Stimulated activated CD4-positive, alpha-beta T cell treated with anti-CD3 and anti-CD28 coated beads, Interleukin-2, amount 100 ng/mL, for 24 hours (primary cell): ENCODE results near the gene GSTO2.

ENCODE experiments used
- DNase-seq, 2 donors: peaks; one replicate each; pipeline ENCODE4 v3.0.0-alpha.2; 2020

The GSTO2 gene

DNA sequence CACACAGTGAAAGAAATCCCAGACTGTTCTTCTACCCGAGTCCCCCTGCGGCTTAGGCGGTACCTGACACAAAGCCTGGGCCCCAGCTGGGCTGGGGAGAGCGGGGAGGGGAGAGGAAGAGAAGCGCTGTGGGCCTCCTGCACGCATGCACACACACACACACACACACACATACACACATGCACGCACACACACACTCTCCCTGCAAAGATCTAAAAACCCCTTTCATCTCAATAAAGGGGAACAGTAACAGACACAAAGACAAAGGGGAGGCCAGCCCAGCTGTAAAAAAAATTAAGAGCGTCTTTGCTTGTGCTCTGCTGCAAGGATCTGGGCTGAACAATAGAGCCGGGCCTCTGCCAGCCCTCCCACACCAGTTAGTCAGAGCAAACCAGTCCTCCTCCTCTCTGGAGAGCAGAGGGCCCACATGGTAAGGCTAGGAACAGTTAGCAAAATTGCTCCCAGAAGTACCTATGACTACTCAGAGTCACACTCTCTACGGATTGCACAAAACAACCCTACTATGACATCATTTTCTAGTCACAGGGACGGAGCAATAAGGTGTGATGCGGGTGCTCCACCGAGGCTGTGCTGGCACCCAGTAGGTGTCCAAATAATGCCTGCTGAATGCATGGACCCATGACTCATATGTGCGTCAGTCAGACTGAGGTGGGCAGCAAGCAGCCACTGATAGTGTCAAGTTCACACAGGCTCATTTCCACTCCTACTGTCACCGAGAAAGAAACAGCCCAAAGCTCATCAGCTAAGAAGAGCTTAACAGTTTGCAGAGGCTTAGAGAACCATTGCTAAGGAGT lies 60.1 kb downstream of the GSTO2 start:
- DNase-seq = peak; percentile 73 to 83

DNA sequence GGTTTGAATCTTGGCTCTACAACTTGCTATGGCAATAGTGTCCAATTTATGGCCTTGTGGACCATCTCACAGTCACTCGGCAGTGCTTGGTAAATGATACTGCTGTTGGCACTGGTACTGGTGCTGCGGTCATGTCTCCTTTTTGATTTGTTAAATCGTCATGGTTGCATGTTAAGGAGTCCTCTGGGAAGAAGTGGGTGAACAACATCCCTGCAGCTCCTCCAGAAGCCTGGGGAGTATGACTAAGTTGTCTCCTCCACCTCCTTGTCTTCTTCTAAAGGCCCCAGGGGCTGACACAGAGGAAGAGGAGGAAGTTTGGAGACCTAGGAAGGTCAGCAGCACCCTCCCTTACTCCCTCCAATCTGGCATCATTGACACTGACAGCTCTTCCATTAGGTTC lies 60.8 kb downstream of the GSTO2 start:
- DNase-seq = no peak

DNA sequence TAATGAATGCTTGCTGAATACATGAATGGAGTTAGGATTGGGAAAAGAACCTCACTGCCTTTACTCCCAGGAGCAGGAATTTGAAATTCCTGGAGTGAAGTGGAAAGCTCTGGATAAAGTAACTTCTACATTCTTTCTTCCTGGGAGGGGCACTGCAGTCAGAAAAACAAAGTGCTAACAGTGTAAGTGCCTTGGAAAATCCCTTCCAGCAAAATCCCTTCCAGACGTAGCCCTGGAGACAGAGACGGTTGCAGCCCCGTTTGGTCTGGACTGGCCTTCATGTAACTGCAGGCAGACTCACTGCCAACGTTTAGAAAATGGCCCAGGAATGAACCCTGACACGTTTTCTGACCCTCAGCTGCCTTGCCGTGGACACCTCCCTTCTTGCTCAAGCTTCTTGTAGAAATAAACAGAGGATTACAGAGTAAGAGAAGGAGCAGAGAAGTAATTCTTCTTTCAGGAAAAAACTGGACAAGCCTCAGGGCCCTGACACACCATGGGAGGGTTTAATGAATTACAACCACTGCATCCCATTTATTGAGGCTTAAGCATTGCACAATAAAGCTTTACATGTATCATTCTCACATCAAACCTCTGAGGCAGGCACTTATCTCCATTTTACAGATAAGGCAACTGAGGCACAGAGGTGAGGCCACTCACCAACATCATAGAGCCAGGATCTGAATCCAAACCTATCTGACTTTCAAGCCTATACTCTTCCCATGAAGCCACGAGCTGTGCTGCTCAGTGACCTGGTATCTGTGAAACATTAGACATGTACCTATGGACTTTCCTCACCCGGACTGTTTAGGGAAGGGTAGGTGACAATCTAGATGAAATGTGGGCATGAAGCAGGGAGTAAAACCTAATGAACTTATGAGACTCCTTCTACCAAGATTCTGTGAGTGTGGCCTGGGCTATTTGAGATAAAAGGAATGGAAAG lies 61.5 kb downstream of the GSTO2 start:
- DNase-seq = no peak

DNA sequence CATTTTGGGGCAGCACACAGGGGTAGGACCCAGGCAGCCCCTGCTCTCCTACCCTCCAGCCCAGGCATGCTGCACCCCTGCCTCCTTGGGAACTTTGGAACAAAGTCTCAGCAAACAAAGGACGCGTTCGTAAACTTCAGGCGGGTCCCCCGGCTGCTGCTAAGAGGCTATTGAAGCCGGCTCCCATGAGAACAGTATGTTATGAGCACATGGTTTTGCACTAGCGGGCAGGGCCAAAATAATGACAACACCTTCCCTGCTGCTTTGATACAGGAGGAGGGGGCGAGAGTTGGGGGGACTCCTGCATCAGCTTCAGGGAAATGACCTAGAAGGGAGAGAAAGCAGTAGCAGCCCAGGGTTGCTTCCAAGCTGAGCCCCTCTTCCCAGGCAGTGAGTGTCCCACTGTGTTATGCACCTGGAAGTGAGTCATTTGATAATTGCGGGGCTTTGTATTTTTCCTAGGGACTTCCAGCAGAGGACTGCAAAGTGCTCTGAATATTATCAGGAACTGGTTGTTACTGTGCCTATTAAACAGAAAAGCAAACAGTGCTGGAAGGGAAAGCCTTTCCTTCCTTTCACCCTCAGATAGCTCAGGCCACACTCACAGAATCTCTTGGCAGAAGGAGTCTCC lies 62.3 kb downstream of the GSTO2 start:
- DNase-seq = no peak

DNA sequence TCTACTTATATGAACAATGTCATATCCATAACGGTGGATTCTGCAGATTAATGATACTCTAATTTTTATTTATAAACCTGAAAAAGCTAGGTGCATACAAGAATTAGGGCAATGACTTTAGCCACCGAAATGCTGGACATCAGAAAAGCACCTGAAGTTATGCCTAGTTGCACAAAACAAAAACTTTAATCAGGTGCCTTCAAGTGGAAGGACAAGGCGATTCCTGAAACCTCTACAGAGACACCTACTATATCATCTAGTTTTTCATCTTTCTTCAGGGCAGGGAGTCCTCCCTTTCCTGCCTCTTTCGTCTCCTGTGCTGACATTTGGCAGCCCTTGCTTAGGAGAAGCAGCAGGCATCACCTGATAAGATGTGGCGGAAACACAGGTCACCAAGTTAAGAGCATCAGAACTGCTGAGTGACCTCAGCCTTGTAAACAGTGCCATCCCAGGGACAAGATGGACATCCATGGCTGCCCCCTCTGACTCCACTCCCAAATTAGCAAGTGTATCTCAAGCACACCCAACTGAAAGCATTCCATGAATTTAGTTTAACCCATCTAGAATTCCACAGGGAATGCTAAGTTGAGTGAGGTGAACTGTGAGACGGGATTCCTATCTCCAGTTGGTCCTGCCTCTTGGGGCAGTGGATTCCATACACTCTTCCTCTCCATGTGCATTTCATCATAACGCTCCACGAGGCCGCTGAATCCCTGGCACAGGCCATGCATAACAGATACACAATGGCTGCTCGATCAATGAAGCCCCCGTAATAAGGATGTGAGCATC lies 63.5 kb downstream of the GSTO2 start:
- no peak for DNase-seq

DNA sequence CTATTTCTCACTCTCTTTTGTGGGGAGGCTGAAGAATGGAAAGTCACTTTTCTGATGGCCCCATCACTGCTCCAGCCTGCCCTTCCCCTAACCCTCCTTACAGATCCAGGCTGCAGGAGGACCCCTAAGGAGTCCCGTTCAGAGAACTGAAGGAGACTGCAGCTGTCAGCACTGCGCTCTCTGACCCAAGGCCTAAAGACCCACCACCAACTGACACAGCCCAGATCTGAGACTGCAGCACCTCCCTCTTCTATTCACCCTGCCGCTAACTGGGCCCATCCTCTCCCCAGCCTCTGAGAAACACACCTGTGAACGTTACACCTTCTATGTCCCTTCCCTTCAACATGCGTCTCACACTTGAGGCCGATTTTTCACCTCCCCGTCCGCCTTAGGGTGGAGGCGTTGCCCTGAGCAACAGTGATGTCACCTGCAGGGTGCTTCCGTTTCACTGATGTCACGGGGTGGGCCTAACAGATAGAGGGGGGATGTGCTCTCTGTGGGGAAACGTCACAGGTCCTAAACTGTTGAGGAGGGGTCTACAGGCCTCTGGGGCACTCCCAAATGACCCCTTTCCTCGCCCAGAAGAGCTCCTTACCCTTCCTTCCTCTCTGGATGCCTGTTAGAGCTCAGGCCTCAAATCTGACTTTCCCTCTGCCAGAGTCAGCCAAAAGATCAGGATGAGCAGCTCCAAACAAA lies 64.2 kb downstream of the GSTO2 start:
- peak; percentile 45 to 52 for DNase-seq

DNA sequence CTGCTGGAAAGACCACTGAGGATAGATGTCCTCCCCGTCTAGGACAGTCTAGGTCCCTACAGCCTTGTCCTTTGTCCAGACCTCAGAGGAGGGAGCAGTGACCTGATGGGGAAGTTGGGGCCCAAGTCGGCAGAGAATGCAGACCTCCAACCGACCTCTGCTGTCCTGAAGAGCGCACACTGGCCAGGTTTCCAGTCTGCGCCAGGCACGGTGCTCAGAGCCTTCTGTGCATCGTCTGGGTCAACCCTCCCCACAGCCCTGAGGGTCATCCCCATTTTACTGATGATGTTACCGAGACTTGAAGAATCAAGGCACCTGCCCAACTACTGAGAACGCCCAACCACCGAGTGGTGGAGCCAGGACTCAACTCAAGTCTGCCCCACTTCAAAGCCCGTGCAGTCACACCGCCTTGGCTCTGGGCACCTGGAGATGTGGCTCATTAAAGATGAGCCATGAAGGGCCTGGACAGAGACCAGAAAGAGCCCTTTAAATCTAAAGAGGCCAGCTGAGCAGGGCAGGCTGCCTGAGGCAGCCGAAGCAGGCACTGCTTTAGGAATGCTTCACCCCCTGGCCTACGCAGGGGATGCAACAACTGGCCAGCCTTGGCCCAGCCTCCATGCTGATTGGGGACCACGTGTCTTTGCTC lies 64.9 kb downstream of the GSTO2 start:
- peak in 1 of 2 donors; percentile 14 for DNase-seq

DNA sequence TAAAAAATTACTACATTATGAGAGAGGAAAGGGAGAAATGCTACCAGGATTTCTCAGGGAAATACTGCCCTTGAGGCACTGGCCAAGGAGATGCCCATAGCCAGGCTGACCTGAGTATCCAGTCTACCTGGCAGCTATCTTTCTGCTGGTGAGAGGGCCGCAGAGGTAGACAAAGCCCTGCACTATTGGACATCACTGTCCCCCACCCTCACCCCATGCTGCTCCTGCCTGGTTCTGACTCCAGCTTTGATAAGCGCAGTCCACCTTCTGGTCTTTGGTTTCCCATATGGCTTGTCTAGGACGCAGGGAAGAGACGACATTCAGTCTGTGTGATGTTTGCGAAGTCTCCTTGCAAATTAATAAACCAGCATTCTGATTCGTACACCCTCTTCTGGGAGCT lies 65.6 kb downstream of the GSTO2 start:
- peak in 1 of 2 donors; percentile 14 for DNase-seq

DNA sequence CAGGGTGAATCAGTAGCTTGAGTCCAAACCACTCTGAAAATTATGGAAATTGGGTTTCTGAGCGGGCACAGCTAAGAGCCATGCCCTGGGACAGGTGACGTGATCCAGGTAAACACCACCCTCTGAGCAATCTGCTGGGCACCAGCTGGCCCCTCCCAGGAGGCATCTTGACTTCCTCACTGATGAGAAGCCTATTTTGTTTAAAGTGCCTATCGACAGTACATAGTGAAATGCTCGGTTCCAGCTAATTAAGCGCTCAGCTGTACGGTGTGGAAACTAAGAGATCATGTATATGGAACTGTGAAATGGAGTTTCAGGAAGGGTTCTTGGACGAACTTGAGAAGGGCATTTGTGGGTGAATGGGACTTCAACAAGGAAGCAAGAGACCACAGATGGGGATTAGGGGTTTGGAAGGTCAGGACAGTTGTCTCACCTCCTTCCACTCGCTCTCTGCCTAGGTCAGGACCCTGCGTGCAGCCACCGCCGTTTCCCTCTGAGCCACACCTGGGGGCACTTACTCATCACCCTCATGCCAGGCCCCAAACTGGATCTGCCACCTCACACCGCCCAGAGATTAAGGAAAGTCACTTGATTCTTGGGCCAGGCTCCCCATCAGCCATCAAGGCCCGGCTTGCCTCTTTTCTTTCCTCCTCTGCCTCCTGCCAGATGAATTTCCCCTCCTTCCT lies 66.1 kb downstream of the GSTO2 start:
- peak in 1 of 2 donors; percentile 20 for DNase-seq

DNA sequence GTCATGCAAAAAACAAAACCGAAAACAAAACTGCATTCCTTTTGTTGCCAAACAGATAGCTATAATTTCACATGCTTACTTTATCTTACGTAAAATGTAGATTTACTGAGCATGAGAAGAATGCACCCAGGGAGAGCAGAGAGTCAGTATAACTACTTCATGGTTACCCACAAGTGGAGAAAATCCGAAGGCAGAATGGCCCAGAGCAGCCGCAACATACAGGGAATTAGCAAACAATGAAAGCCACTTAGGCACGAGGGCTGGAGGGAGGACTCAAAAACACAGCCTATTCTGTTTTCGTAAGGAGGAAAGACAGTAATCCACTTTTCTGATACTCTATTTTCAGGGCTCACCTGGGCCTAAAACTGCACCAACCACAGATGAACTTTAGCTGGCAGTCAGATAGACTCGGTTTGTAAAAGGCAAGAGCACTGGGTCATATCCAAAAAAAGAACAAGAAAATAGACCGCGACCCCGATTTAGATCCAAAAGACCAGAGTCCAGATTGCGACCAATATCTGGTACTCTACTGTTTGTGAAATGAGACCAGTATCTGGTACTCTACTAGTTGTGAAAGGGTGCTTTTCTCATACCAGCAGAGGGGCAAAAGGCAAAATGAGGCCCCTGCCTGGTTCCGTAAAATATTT lies 68.0 kb downstream of the GSTO2 start:
- peak in 1 of 2 donors; percentile 16 for DNase-seq

DNA sequence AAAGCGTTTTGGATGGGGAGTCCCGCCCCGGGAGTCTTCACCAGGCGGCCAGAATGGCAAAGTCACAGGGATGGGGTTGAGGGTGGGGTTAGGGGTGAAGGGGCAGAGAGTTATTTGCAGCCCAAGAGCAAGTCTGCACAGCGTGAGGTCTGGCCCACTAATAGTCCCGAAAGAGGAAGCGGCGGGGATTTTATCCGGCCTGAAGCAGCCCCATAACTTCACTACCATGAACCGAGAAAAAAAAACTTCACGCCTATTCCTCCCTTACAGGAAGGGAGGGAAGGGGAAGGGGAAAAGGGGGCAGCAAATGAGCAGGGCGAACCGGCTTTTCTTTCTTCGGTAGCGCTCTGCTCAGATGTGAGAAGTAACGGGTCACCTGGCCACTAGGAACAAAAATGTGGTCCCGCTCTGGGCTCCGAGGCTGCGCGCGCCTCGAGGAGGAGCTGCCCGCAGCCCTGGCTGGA lies 68.6 kb downstream of the GSTO2 start:
- peak in 1 of 2 donors; percentile 33 for DNase-seq

DNA sequence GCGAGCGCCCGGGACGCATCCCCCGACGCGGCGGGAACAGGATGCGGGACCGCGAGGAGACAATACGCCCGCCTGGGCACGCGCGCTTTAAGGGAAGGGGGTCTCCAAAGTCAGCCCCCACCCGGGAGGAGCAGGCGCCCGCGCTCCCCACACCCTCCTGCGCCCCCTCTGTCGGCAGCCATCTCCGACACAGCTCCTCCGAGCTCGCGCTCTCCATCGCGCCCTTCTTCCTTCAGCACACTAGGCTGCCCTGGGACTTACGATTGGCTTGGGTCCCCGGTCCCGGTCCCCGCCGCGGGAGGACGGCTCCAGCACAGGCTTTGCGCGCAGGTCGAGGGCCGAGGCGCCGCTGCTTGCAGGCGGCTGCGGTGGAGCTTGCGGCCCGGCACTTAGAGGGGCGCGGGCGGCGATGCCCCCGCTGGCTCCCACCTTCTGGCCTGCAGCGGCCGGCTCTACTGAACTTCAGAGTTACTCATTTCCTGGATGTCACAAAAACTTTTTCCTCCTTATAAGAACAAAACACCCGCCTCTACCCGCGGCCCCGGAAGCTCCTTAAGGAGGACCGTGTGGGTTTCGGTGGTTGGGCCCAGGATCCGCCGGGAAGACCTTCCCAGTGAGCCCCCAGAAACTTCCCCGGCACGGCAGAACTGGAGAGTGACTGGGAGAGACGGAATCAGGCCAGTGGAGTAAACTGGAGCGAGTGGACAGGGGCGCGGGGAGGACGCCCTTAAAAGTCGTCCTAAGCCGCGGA lies 69.2 kb downstream of the GSTO2 start, which contains the start of gene ITPRIP:
Gene ITPRIP (minus strand): TSS at position 481 of the 751 bp plus-strand sequence. CDS start 22,414 bp downstream, outside the sequence.
- peak; percentile 74 to 79 for DNase-seq

DNA sequence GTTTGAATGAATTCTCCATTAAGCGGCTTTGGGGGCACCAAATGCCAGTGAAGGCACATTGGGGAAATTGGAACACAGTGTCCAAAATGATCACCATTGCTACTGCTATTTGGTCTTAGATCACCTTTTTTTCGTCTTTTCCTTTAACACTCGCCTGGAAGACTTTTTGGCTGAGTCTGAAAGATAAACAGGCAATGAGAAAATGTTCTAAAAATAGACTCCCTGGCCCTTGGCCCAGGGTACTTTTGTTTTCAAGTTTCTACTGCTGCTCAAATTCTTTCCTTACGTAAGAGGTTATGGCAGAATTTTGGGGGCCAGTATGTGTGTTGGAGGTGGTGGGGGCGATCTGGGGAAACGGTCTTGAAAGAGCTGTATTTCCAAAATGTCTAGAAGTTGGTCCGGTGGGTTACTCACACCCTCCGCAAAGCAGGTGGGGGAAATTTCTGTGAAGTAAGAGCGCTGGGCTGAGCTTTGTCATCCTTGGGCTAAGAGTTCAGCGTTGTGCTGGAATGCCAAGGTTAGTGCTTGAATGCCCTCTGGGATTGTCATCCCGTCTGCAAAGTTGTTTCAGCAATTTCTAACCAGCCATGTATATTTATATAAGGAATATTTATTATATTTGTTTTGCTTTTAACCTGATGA lies 70.6 kb downstream of the GSTO2 start:
- no peak for DNase-seq

DNA sequence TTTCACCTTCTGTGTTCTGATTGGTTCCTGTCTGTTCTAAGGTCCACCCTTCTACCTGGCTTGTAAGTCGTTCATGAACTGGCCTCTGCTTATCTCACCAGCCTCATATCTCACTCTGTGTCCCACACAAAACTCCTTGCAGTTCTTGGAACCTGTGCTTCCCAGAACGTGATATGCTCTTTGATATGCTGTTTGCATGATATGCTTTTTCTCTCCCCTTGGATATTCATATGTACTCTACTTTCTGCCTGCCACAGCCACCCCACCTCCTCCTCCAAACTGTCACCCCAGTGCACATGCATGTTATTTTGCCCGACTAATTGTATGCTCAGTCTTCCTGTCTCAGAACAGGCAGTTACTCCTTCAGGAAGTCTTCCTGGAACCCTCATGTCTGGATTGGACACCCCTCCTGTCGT lies 71.1 kb downstream of the GSTO2 start:
- no peak for DNase-seq

DNA sequence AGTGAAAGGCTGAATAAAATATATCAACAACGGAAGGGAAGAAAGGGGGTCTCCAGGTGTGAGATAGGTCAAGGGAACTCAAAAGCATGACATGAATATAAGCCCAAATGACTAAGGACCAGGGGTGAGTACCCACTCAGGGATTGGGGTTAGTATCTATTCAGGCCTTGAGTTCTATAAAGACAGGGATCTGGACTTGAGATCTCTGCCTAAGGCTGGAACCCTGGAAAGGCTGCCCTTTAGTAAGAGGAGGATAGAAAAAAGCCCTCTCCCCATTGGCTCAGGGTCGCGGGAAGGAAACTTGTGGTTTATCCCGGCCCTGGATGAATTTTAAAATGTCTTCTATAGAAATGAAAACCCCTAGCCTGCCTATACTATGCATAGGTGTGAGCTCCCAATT lies 71.7 kb downstream of the GSTO2 start:
- no peak for DNase-seq

DNA sequence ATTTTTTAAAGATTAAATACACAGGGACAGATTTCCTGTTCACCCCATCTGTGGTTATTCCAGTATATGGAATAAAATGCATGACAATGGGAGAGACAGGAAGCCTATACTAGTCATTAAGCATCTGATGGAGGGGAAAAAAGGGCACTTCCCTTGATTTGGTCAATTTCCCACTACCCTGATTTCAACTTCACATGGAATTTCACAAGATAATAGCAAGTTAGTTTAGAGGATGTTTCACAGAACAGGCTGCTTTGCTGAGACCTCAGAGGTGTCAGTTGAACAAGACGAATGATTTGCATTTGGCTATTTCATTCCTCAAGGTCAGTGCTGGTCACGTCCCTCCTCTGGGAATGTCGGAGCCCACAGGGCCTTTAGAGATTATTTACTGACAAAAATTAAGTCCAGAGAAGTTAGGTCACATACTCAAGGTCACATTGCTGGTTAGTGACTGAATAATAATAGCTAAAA lies 74.0 kb downstream of the GSTO2 start:
- no peak for DNase-seq

DNA sequence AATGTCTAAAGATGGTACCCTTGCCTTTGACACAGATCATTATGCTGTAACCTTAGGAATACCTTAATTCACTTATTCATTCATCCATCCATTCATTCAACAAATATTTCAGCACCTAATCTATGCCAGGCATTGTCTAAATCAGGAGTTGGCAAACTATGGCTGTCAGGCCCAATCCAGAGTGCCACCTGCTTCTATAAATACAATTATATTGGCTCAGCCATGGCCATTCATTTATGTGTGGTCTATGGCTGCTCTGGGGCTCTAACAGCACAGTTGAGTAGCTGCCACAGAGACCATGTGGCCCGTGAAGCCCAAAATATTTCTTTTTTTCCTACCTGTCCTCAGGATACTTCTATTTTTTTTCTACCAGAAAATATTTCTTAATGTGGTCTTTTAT lies 75.2 kb downstream of the GSTO2 start:
- no peak for DNase-seq

DNA sequence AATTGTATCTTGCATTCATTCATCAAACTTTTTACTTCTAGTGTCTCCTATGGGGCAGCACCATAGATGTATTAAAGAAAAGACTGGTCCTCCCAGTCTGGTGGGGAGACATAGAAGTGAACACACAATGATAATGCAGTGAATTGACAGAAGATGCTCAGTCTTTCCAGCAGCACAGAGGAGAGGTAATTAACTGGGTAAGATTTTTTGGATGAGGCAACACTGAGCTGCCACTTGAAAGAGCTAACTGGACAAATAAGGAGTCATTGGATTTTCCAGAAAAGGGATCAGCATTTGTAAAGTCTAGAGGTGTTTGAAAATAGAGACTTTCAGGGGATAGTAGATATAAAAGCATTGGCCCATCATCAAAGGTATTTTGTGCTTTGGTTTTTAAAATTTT lies 76.5 kb downstream of the GSTO2 start:
- DNase-seq = no peak
